ENCODE measurements around the gene BLMH.

- TF ChIP-seq CTCF (conservative IDR thresholded peaks at IDR 0.05 in 1 of 2, IDR thresholded peaks at IDR 0.05 in 1 of 2; ENCODE audit: extremely low read depth in 1 of 2, insufficient read depth in 1 of 2, low read depth in 1 of 2, low read length in 2 of 2) (no peak), EZH2 (IDR thresholded peaks at IDR 0.05; ENCODE audit: borderline replicate concordance, low read length) (no peak)
Observed at GRCh38 chr17:30241051-30241450, 50.7 kb downstream of the BLMH start.
